HG03571 (cell line): ENCODE results near the gene FRMPD4.
"Not testable (repeated sequence)": the region's sequence is repeated elsewhere in the genome, so short reads cannot be mapped to it uniquely, and the experiment has no call there.

Experiments used
- ATAC-seq: cut with Tn5 transposase; IDR thresholded peaks from one replicate; pipeline ENCODE4 v1.9.1; 2021; ENCODE audit not compliant: unreplicated experiment

Gene FRMPD4

DNA sequence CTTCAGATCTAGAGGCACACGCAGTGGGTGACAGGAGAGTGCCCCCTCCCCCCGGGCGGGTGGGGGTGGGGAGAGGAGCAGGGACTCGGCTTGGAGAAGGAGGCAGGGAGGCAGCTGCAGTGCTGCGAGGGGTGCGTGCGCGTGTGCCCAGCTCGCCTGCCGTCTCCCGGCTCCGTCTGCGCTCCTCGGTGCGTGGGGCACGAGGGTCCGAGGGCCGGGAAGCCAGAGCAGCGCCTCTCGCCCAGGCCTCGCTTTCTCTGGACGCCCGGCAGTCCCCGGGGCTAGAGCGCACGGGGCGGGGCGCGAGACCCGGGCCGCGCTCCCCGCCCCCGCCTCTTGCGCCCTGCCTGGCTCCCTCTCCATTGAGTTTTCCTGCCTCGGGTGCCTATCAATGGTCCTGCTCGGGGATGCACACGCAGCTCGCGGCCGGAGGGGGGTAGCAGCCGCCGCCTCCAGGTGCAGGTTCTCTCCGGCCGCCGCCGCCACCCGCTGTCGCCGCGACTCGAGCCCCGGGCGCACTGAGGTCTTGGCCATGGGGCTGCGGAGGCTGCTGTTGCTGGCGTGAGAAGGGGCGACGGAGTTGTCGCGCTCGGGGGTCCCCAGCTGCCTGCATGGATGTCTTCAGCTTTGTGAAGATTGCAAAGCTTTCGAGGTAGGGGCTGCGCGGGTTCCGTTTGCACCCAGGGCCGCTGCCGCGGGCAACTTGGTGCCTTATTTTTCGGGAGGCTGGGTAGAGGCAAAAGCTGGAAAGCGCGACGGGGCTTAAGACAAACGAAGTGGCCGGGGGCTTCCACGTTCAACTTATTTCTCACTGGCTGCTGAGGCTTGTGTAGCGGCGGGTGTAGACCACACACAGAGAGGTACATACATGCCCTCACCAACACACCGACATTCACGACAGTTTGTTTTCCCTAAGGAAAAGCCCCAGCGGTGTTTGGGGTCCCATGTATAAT, at the start of gene FRMPD4:
Gene FRMPD4, plus strand, starts transcription at position 113 of the 953 bp plus-strand sequence. Its CDS starts 499 bp downstream, at position 612.
- no peak for ATAC-seq

DNA sequence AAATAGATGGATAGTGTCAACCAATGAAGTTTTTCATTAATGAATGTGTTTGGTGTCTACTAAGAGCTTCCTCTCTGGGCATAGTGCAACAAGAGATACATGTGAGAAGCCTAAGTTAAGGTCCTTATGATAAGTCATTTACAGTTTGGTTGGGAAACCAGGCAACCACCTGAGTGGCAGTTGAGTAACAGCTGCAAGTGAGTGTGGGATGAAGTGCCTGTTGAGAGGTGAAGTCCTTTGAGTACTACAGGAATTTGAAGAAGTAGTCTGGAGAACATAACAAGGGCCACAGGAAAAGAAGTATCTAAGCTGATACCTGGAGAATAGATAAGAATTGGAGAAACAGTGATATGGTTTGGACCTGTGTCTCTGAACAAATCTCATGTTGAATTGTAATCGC, 48.5 kb upstream of the FRMPD4 start:
- ATAC-seq: no peak

DNA sequence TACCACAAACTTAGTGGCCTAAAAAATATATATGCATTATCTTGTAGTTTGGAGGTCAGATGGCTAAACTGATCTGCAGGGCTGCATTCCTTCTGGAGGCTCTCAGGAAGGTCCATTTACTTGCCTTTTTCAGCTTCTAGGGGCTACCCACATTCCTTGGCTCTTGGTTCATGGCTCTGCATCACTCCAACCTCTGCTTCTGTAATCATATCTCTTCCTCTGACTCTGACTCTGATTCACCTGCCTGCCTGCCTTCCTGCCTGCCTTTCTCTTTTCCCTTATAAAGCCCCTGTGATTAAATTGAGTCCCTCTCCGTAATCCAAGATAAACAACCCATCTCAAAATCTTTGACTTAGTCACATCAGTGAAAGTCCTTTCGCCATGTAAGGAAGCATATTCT, 25.0 kb upstream of the FRMPD4 start:
- ATAC-seq: no peak

DNA sequence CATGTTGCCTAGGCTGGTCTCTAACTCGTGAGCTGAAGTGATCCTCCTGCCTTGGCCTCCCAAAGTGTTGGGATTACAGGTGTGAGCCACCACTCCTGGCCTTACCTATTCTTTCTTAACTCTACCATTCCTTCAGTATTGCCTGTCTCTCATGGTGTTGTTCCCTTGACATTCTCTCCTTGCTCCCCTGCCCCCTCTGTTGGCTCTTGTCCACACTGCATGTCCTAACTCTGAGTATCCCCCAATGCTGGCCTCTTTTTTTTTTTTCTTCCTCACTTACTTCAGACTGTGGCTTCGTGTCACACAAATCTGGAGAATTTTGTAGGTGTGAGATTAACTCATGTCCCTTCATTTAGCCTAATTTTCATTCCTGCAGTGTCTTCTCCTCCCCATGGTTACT, 22.9 kb upstream of the FRMPD4 start:
- ATAC-seq: no peak

DNA sequence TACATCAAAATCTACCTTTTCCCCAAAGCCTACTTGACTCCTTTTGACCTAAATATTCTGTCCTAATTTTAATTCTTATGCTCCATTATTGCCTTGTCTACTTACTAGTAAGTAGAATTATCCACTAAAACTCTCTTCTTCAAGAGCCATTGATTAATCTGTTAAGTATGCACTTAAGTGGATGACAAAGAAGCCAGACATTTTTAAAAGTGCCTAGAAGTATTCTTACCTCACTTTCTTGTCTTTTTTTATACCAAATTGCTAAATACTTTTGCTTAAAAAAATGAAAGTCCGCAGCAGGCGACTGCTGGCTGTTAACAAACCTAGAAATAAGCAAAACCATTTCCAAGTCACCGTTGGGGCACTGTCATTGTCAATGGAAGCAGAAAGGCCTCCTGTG, 20.1 kb upstream of the FRMPD4 start:
- ATAC-seq: no peak

DNA sequence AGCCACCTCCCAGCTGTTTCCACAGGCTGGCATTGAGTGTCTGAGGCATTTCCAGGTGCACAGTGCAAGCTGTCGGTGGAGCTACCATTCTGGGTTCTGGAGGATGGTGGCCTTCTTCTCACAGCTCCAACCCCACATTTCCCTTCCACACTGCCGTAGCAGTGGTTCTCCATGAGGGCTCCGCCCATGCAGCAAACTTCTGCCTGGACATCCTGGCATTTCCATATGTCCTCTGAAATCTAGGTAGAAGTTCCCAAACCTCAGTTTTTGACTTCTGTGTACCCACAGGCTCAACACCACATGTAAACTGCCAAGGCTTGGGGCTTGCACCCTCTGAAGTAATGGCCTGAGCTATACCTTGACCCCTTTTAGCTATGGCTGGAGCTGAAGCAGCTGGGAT, 10.3 kb upstream of the FRMPD4 start:
- ATAC-seq: no peak

DNA sequence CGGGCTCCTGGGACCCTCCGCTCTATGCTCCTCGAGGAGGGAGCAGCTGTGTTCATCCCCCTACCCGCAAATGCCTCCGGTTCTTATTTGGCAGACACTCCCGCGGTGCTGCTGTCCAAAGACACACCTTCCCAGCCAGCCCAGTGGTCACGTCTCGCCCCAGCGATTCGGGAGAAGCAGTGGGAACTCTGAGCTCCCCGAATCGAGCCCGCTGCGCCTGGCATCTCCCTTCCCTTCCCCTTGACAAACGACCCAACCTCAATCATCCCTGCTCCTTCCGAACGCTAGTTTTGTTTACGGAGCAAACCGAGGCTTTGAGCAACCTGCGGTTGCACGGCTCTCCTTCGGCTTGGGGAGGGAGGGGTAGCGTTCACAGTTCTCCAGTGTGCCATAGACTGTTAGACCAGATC, 317 bp upstream of the FRMPD4 start:
- no peak for ATAC-seq

DNA sequence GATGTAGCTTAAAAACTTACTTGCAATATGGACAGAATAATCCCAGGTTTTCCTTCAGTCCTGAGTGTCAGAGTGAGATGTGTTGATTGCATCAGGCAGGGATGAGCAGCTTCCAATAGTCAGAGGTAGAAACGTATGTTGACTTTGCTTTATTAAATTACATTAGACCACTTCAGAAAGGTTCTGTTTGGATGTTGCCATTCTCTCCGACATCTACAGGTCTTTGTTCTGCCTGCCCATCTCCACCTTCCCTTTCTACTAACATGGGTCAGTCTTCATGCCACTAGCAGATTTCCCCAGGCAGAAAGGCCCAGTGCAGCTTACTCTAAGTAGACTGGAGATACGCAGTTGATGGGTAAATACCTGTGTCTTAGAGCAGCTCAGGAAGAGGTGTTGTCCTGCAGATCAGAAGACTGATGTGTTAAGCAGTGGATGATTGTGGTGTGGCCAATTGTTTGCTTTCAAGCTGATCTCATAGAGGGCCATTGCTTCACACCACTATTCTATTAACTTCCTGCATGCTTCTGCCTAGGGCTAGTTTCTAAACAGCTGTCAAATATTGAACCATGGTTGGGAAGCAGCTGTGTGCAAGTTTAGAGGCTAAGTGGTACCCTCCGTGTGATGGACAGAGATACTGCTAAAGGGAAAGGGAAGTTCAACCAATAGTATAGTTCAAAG, 1.8 kb downstream of the FRMPD4 start:
- ATAC-seq: no peak

DNA sequence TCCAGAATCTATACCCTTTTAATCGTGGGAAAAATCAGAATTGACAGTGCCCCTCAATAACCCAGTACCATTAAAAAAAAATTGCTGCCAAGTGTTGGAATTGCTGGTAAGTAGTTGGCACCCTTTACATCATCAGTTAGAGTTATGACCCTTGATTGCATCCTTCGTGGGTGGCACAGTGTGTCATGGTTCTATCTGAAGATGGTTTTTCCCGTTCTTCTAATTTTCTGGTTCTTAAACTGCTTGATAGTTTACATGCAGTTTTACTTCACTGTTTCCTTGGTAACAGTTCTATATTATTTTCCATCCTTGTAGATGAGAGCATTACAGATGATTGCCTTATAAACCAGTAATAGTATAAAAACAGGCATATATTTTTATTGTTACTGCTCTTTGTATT, 3.2 kb downstream of the FRMPD4 start:
- ATAC-seq: no peak

DNA sequence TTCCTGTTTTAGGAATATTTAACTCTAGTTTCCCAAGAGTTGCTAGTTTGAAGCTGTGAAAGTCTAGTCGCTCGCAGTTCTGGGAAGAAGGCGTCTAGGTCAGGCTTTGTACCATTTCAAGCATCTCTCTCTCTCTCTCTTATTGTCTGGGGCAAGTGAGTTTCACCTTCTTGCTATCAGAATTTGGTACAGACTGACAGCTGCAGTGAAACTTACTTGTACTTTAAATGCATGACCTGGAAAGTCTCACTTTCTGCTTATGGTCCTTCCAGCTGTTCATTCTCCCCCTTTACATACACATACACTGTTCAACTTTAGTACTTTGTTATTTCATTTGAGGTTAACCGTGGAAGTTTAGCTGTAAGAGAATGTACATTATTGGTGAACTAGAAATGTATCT, 4.4 kb downstream of the FRMPD4 start:
- ATAC-seq: no peak

DNA sequence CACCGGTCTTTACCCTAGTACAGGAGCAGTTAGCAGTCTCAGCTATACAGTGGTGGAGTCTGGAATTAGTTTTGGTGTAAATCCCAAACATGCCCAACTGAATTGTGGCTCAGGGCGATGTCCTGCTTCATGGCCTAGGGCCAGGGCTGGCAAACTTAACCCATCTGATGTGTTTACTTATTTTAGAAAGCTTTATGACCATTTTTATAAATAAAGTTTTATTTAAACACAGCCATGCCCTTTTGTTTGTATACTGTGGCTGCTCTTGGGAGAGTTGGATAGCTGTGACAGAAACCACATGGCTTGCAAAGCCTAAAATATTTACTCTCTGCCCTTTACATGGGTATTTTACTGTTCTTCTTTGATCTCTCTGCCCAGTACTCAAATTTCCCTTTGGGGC, 7.1 kb downstream of the FRMPD4 start:
- no peak for ATAC-seq

DNA sequence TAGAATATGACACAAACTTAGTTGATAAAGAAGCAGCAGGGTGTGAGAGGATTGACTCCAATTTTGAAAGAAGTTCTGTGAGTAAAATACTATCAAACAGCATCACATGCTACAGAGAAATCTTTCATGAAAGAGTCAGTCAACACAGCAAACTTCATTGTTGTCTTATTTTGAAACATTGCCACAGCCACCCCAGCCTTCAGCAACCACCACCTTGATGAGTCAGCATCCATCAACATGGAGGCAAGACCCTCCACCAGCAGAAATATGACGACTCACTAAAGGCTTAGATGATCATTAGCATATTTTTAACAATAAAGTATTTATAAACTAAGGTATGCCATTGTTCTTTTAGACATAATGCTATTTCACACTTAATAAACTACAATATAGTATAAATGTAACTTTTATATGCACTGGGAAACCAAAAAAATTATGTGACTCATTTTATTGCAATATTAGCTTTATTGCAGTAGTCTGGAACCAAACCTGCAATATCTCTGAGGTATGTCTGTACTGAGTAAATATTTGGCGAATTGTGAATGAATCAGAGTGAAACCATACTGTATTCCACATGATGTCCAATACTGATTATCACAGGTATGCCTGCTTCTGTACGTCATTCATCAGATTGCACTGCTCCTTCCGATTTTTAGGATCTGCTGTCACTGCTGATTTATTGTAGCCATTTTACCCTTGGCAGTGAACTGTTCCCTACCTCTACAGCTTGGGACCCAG, 11.6 kb downstream of the FRMPD4 start:
- no peak for ATAC-seq

DNA sequence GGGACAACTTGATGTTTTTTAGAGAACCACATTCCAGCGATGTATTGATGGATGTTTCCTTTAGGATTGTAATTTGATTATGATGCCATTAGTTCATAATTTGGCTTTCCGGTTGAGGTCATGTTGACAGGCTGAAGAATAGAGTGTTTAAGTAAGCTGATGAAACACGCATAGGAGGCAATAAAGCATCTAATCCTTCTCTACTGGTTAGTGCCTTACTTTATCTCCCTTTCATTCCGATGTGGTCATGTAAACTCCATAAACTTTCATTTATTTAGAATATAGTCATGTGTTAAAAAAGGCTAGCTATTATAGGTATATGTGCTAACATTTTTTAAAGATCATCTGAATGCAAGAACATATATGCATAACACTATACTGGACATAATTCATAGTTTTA, 15.0 kb downstream of the FRMPD4 start:
- ATAC-seq: no peak

DNA sequence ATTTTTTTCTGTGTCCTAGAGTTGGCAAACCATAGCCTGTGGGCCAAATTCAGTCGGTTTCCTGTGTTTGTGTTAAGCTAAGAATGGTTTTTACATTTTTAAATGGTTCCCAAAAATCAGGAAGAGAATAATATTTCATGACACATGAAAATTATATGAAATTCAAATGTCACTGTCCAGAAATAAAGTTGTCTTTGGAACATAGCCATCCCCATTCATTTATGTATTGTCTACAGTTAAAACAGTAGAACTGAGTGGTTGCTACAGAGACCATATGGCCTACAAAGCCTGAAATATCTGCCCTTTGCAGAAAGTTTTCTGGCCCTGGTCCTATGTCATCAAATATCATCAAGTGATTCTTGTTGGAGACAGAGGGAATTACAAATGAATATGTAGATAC, 15.5 kb downstream of the FRMPD4 start:
- no peak for ATAC-seq

DNA sequence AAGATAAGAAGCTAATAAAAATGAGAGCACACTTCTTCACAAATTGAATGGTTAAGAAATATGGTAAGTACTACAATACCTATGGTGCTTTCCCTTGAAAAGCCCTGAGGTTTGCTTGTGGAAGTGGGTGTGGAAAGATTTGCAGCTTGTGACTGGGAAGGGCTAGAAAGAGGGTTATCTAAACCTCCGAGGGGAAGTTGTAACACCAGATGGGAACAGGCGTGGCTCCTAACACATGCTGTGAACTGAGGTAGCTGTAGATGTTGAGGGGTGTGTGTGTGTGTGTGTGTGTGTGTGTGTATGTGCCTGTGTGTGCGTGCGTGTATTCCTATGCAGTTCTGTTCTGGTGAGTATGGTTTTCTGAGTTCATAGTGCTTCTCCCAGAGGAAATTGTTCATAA, 21.5 kb downstream of the FRMPD4 start:
- no peak for ATAC-seq

DNA sequence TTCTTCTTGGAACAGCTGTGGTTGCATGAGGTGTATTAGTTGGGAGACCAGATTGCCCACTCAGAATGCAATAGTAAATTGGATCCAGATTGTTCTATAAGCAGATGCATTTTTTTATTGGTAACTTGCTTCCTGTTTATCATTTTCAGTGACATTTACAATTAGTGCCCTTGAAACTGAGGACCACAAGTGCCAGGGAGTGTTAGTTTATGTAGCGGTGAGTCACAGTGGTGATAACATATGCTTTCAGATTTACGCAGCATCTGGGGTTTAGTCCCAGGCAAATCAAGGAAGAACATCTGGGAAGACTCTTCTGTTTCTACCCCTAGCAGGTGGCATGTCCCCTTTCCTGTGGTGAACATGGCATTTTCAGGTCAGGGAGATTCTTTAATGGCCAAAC, 24.1 kb downstream of the FRMPD4 start:
- ATAC-seq: no peak

DNA sequence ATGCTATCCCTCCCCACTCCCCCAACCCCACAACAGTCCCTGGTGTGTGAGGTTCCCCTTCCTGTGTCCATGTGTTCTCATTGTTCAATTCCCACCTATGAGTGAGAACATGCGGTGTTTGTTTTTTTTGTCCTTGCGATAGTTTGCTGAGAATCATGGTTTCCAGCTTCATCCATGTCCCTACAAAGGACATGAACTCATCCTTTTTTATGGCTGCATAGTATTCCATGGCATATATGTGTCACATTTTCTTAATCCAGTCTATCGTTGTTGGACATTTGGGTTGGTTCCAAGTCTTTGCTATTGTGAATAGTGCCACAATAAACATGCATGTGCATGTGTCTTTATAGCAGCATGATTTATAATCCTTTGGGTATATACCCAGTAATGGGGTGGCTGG, 25.9 kb downstream of the FRMPD4 start:
- not testable (repeated sequence) for ATAC-seq

DNA sequence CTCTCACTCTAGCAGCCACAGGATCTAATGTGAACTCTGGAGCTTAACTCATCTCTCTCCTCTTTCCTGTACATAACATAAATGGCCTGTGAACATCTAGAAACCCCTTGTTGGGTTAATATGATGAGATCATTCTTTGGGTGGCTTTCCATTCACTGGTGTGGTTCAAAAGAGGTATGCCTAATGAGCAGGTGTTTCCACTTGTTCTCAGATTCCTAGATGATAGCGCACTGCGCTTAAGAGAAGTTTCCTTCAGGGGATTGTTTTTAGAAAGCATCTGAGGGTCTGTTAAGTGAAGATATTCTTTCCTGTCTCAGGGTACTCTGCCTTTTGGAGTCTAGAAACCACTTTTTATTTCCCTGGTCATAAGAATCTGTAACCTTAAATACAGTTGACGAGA, 32.5 kb downstream of the FRMPD4 start:
- ATAC-seq: no peak

DNA sequence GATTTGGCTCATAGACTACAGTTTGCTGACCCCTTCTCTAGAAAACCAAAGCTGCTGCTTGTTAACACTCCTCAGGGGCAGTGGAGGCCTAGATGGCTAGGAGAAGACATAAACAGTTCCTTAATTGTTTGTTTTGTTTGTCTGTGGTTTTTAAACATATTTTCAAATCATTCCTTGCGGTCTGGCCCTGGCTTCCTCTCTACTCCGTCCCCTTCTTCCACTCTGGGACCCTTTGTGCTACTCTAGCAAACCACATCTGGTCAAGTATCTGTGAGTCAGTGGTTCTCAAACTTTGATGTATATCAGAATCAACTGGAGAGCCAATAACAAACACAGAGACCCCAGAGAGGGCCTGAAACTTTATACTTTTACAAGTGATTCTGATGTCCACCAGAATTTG, 36.1 kb downstream of the FRMPD4 start:
- ATAC-seq: no peak

DNA sequence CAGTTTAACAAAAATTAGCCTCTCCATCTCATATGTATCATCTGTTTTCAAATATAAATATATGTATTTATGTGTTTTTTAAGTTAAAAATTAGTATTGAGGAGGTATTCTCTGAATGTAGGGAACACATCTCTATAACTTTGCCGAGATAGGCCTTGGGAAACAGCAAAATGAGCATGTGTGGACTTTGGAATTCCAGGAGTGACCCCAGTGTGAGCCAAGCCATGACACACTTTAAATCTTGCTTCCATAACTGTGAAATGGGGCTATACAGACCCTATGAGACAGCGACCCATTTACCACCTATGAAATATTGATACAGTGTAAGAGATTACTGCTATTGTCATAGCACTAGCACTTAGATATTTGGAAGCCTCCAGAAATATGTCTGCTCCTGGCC, 58.8 kb downstream of the FRMPD4 start:
- no peak for ATAC-seq

DNA sequence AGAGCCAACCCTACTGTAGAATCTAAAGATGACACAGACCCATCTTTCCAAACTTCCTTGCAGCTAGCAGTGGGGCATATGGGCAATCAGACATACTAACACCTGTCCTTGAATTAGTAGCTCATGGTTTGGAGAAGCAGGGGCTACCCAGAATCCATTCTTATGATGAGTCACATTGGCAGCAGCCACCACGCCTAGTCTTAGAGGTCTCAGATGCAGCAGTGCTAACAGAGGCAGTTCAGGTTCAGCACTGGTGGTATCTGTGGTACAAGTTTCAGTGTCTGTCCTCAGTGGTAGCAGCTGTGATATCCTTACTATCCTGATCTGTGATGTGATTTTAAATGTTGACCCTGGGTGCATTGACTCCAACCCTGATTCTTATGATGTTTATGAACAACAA, 68.1 kb downstream of the FRMPD4 start:
- ATAC-seq: no peak
